Measurements from ENCODE around the gene RAD54L. TPM values are rescaled to one million over a fixed set of nuclear protein-coding genes. Genes with fewer than 3 reads are reported as not detected.

Gene RAD54L
- total RNA-seq, 1 donor from 2014 or later, result 22.2 TPM

Other genes starting within 250 kb of the RAD54L start
- gene PIK3R3, start 115.1 kb upstream of the RAD54L start, total RNA-seq (ENCODE audit: low replicate concordance), result 81.2 and 107 TPM in 2 replicates
- not detected in 2 replicates for gene TSPAN1, start 72.7 kb upstream of the RAD54L start, total RNA-seq (ENCODE audit: low replicate concordance)
- gene P3R3URF, start 71.3 kb upstream of the RAD54L start, total RNA-seq (ENCODE audit: low replicate concordance), result not detected in 2 replicates
- 55.7 and 73.4 TPM in 2 replicates for gene POMGNT1, start 49.3 kb upstream of the RAD54L start, total RNA-seq (ENCODE audit: low replicate concordance)
- gene LURAP1, start 44.4 kb upstream of the RAD54L start, total RNA-seq (ENCODE audit: low replicate concordance), result 4.0 and 6.2 TPM in 2 replicates
- 43.1 and 86.2 TPM in 2 replicates for gene LRRC41, start 55.9 kb downstream of the RAD54L start, total RNA-seq (ENCODE audit: low replicate concordance)
- gene UQCRH, start 55.9 kb downstream of the RAD54L start, total RNA-seq (ENCODE audit: low replicate concordance), result 613 and 872 TPM in 2 replicates
- 12.4 and 17.0 TPM in 2 replicates for gene NSUN4, start 93.0 kb downstream of the RAD54L start, total RNA-seq (ENCODE audit: low replicate concordance)
- gene FAAH, start 146.6 kb downstream of the RAD54L start, total RNA-seq (ENCODE audit: low replicate concordance), result 13.9 and 40.4 TPM in 2 replicates
- 0.06 and 0.56 TPM in 2 replicates for gene DMBX1, start 242.1 kb downstream of the RAD54L start, total RNA-seq (ENCODE audit: low replicate concordance)

All from neural progenitor cell (in vitro differentiated cells).